Activated CD4-positive, alpha-beta T cell treated with anti-CD3 and anti-CD28 coated beads for 48 hours (primary cell): ENCODE results near the gene KAT2A.

ENCODE experiments used
- DNase-seq: peaks from one replicate; pipeline ENCODE4 v3.0.0-alpha.2; 2020

KAT2A gene

DNA sequence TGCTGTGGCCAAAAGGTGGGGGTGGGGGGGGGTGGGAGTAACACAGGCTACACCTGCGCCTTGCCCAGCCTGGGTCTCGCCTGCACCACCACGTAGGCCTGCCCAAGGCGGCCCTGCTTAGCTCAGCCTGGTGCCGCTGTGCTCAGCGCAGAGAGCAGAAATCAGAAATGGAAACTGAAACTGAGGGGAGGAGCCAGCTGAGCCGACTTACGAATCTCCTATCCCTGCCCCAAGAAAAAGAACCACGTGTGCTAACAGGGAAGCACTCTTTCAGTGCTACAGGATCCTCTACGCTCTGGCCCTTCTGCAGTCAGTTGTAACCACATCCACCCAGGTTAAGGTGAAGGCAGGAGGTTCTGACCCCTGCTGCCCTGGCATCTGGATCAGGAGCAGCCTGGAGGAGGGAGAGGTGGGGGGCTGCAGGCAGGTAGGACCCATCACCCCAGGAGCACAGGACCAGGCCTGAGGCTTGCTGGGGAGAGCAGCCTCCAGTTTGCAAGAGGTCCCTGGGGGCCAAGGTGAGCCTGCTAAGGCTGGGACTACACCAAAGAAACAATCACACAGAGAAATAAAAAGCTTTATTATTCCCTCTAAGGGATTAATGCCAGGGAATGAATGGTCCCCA lies 8.5 kb downstream of the KAT2A start, which contains the start of gene DHX58:
Gene DHX58 (minus strand): TSS at position 163 of the 625 bp plus-strand sequence. CDS start 822 bp downstream, outside the sequence.
- DNase-seq = peak; percentile 86

- DNase-seq = peak; percentile 47
These were observed 9.2 kb downstream of the KAT2A start for GRCh38 chr17:42111871-42112551.

GRCh38 chr17:42111265-42111636 lies 9.9 kb downstream of the KAT2A start:
- DNase-seq = no peak

DNA sequence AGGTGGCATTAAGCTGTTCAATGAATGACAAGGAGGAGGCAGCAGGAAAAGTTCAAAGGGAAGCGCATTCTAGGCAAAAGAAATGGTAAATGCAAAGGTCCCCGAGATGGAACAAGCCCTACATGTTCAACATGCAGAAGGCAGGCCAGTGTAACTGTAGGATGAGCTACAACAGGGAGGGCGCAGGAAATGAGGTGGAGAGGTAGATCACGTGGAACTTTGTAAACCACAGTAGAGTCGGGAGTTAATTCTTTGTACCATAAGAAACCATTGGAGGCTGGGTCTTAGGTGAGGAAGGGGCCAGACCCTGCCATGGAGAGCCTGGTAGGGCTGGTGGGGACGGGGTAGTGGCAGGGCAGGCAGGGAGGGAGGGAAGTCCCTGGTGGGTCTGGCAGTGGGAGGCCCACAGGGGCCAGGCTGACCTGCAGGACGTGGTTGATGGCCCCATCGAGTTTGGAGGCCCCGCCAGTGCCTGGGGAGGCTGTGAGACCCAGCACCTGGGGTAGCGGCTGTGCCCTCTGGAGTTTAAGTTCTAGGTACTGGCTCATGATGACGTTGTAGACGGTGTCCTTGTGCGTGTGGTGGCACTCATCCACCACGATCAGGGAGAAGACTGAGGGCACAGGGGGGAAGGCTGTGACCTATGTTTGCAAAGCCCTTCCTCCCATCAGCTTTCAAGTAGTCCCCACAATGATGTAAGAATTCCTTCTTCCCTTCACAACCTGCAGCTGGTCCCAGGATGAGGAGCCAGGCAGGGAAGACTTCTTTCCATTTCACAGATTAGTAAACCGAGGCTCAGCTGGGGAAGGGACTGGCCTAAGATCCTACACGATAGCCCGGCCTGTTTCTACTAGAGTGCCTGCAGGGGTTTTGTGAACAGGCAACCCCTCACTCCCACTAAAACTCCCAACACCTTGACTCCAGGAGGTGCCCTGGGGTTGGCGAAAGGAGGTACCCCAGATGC lies 10.6 kb downstream of the KAT2A start:
- DNase-seq = no peak

DNA sequence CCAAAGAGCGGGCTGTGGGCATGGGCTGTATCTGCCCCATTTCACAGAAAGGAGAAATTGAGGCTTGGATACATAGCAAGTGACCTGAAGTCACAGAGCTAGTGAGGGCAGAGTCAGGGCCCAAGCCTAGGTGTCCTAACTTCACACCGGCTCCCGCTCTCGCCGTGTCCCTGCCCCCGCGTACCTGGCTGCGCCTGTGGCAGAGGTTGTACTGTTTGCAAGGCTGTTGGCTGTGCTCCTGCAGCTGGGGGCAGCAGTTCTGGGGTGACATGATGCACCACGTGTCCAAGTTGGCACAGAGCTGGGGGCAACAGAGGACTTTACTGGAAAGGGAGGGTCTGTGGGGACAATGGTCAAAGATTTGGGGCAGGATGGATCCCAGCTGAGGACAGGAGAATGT lies 12.1 kb downstream of the KAT2A start:
- DNase-seq = no peak

- peak; percentile 94 for DNase-seq
These were observed 13.3 kb downstream of the KAT2A start for GRCh38 chr17:42107597-42108576.

GRCh38 chr17:42107124-42107523 lies 14.0 kb downstream of the KAT2A start:
- DNase-seq = no peak

- DNase-seq = no peak
These were observed 15.2 kb downstream of the KAT2A start for GRCh38 chr17:42106009-42106408.

DNA sequence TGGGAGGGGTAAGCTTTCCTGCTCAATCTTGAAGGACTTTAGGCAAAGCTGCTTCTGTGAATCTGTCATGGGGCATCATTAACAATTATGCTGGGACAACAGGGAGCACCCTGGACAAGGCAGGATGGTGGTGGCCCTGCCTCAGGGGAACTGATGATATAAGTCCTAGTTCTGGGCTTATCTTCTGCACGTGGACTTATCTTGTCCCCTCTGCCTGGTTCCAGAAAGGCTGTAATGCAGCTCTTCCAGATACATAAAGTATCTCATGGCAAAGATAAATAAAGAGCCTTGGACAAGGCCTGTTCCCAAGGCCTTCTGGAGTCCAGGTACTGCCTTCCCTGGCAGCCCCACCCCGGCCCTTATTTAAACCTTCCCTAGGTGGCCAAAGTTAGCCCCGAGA lies 16.9 kb downstream of the KAT2A start:
- no peak for DNase-seq

GRCh38 chr17:42103221-42103954 lies 17.8 kb downstream of the KAT2A start:
- DNase-seq = no peak

DNA sequence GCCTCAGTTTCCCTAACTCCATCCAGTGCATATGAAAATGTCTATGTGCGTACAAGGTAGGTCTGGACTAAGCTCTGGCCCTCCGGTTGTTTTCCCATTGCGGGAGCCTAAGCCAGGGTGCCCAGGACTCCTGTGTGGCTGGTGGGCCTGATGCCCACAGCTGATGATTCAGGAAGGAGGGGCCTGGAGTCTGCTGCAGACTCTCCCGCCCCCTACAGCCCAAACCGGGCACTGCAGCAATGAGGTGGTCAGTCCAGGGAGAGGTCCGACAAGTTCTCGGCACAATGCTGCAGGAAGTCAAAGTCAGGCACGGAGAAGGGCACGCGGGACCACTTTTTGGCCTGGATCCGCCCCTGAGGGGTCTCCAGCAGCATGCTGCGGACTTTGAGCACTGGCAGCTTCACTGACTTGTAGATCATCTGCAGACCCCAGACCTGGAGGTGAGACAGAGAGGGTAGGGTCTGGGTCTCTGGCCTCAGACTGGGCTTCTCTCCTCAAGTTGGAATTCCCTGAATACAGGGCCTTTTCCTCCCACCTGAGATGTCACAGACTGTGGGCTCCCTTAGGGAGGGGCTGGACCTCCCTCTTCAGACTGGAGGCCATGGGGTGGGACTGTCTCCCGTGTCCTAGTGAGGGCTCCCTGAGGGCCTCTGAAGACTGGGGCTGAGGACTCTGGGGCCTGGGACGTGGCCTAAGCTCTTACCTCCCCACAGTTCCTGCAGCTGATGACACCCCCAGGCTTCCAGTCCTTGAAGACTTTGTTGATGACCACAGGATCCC lies 19.5 kb downstream of the KAT2A start:
- DNase-seq = peak; percentile 87

- no peak for DNase-seq
These were observed 22.3 kb downstream of the KAT2A start for GRCh38 chr17:42098730-42099399.

DNA sequence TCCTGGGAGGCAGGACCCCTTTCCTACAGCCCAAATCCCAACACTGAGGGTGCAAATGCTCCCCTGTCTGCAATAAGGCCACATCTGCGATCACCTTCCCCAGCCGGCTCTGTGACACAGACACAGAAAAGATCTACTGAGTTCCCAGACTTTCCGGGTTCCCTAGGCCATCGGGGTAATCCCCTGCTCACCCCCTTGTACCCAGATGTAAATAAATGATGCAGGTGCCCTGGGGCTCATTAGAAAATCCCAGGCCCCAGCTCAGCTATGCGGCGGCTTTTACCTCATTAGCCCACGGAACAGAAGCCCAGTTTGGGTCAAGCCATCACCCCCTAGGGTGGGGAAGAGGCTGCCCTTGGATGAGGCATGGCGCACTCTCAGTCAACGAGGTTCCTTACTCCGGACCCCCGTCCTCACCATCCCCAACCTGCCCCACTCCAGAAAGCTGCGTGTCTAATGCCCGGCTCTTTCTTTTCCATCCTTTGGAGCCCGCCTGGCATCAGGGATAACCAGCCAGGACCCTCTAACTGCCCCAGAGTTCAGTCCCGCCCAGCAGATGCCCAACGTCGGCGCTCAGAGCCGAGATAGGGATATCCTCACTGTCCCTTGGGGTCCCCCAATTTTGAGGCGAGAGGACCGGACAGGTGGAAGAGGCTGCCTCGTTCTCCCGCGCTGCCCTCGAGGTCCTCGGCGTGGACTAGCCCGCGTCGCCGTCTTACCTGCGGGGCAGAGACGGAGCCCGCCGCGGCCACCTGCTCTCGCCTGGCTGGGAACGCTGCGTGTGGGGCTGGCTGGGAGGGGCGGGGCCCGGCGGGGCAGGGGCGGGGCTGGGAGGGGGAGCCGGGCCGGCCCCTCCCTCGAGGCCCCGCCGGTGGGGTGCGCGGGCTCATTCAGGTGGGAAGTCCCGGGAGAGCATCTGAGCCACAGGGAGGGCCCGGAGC lies 23.2 kb downstream of the KAT2A start, which contains the start of gene ZNF385C:
Gene ZNF385C (minus strand): TSS at position 783 of the 941 bp plus-strand sequence. CDS start 35,417 bp downstream, outside the sequence.
- DNase-seq = peak; percentile 50

DNA sequence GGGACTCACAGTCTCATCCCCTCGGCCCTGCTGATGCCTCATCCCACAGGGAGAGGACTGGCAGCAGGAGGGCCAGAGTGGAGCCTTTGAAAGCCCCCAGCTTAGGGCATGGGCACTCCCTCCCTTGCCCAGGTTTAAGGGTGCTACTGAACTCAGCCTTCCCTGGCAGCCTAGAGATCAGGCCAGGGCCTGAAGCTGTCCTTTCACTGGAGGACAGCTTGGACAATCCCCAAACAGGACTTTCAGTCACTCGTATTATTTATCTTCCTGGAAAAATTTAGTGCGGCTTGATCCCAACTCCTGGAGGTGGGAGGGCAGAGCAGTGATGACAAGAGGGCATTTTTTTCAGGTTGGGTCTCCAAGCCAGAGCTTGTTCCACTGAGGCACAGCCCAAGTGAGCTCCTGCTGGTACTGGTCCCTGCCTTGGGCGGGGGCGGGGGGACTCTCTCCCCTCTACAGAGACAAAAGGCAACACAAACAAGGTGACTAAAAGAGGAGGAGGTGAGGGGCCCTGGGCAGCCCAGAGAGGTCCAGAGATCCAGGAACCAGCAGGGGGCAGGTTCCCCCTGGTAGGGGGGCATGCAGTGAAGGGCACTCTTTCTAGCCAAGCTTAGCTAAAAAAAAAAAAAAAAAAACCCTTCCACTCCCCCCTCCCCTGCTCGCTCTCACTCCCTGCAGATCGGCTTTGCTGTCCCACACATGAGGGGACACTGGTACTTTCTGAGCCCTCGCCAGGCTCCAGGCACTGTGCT lies 24.6 kb downstream of the KAT2A start:
- DNase-seq = no peak

GRCh38 chr17:42094375-42095069 lies 26.6 kb downstream of the KAT2A start:
- no peak for DNase-seq

- no peak for DNase-seq
These were observed 28.2 kb downstream of the KAT2A start for GRCh38 chr17:42092939-42093338.
